ENCODE measurements around the gene TPCN1.
A peak's percentile ranks its signal among the peaks of the same experiment; 100 is the strongest.

The TPCN1 gene

DNA sequence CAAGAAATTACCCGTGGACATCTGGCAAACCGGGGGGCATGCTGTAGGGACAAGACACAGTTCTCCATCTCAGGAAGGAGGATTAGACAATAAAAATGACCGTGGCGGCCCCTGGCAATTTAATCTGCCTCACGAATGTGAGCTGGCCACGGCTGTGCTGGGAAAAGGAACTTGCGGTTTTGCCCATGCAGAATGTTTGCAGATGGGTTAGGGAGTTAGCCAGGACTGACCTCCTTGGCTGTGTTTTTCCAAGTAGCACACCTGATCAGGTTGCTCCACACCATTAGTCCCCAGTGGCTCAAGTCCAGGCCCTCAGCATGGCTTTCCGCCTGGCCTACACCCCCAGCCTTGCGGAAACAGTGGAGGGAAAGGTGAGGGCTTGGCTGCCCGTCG, 20.8 kb downstream of the TPCN1 start:
- peaks cover 0 to 98% (median 13%) of the 10 kb centered on the region in 11 experiments; a peak in 13 of 22 replicates for H4K20me1 ChIP-seq
- peak overlapping the region; percentile 58 to 98 (median 75); a peak in 20 of 22 replicates for H3K4me2 ChIP-seq
- peak overlapping the region in 3 of 11 experiments; percentile 4 to 56 (median 48); a peak in 4 of 22 replicates for H3K27ac ChIP-seq
- peak overlapping the region in 4 of 11 experiments; percentile 4 to 52 (median 20); a peak in 4 of 22 replicates for H3K9ac ChIP-seq
- H3K4me1 ChIP-seq = peaks cover 53 to 90% (median 60%) of the 10 kb centered on the region in 10 experiments
- peaks cover 0 to 92% (median 0%) of the 10 kb centered on the region in 11 experiments; a peak in 6 of 22 replicates for H3K36me3 ChIP-seq
- H3K27me3 ChIP-seq = peaks cover 0 to 36% (median 11%) of the 10 kb centered on the region in 11 experiments; a peak in 11 of 22 replicates
- no peak overlapping the region for H3K4me3 ChIP-seq
- H3K9me3 ChIP-seq (replicated peaks in 1 of 11) = no peaks in the 10 kb centered on the region
- no peak for TF ChIP-seq Cebpa-rat (IDR thresholded peaks at IDR 0.05)

GRCh38 chr12:113242560-113242959, 21.3 kb downstream of the TPCN1 start:
- H3K27me3 ChIP-seq = peaks cover 0 to 36% (median 11%) of the 10 kb centered on the region in 11 experiments; a peak in 11 of 22 replicates
- peak overlapping the region in 10 of 11 experiments; percentile 58 to 98 (median 77); a peak in 14 of 22 replicates for H3K4me2 ChIP-seq
- H3K9ac ChIP-seq = peak overlapping the region in 1 of 11 experiments; percentile 36; a peak in 1 of 22 replicates
- peaks cover 0 to 98% (median 13%) of the 10 kb centered on the region in 11 experiments; a peak in 13 of 22 replicates for H4K20me1 ChIP-seq
- no peak overlapping the region for H3K4me3 ChIP-seq
- peaks cover 47 to 90% (median 59%) of the 10 kb centered on the region in 10 experiments for H3K4me1 ChIP-seq
- TF ChIP-seq Cebpa-rat (IDR thresholded peaks at IDR 0.05) = no peak
- no peak overlapping the region for H3K27ac ChIP-seq
- H3K36me3 ChIP-seq = peaks cover 0 to 94% (median 0%) of the 10 kb centered on the region in 11 experiments; a peak in 6 of 22 replicates
- H3K9me3 ChIP-seq (replicated peaks in 1 of 11) = no peaks in the 10 kb centered on the region

DNA sequence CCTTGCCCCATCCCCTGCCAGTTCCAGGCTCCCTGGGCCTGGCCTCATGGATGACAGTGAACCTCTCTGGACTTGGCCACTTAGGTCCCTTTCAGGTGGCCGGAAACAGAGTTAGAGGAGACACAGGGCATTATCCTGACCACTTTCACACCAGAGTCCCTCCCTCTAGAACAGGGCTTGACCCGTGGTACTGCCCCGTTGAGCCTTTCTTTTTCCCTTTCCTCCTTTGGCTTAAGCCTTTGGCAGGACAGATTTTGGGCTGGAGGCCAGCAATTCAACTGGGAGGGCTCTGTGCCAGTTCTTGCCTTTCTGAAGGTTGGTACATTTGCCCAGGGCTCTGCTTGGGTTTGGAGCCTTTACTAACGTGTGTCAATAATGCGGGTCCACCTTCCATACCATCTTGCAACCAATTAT, 22.8 kb downstream of the TPCN1 start:
- H3K36me3 ChIP-seq = peaks cover 0 to 94% (median 0%) of the 10 kb centered on the region in 11 experiments; a peak in 6 of 22 replicates
- H4K20me1 ChIP-seq = peaks cover 0 to 99% (median 13%) of the 10 kb centered on the region in 11 experiments; a peak in 13 of 22 replicates
- H3K4me1 ChIP-seq = peaks cover 32 to 76% (median 45%) of the 10 kb centered on the region in 10 experiments
- no peak overlapping the region for H3K27ac ChIP-seq
- H3K4me3 ChIP-seq = no peak overlapping the region
- no peak overlapping the region for H3K9ac ChIP-seq
- no peak overlapping the region for H3K4me2 ChIP-seq
- H3K9me3 ChIP-seq (replicated peaks in 1 of 11) = no peaks in the 10 kb centered on the region
- peaks cover 0 to 24% (median 7%) of the 10 kb centered on the region in 11 experiments; a peak in 10 of 22 replicates for H3K27me3 ChIP-seq
- no peak for TF ChIP-seq Cebpa-rat (IDR thresholded peaks at IDR 0.05)

DNA sequence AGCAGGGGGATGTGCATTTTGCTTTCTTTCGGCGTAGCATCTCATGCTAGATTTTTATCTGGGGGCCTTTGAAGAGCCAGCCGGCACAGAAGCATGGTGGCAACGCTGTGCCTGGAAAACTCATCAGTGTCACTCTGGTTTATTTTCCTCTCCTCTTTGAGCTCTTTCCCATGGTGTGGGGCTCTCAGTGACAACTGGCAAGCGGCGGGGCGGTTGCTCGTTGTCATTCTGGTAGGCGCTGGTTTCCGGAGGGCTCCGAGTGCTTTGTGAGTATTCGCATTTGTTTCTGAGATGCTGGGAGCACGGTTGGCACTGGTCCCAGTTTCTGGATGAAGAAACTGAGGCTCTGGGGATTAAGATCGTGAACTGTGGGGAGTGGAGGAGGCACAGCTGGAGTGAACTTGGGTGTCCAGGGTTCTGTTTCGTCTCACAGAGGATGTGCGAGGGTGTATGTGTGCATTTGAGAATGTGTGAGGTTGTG, 23.3 kb downstream of the TPCN1 start:
- H3K4me1 ChIP-seq = peaks cover 28 to 71% (median 41%) of the 10 kb centered on the region in 10 experiments
- no peak for TF ChIP-seq Cebpa-rat (IDR thresholded peaks at IDR 0.05)
- H3K27me3 ChIP-seq = peaks cover 0 to 24% (median 7%) of the 10 kb centered on the region in 11 experiments; a peak in 10 of 22 replicates
- H3K27ac ChIP-seq = no peak overlapping the region
- no peak overlapping the region for H3K9ac ChIP-seq
- peaks cover 0 to 99% (median 12%) of the 10 kb centered on the region in 11 experiments; a peak in 13 of 22 replicates for H4K20me1 ChIP-seq
- H3K4me2 ChIP-seq = no peak overlapping the region
- no peak overlapping the region for H3K4me3 ChIP-seq
- H3K36me3 ChIP-seq = peaks cover 0 to 94% (median 0%) of the 10 kb centered on the region in 11 experiments; a peak in 6 of 22 replicates
- H3K9me3 ChIP-seq (replicated peaks in 1 of 11) = no peaks in the 10 kb centered on the region

- Histone ChIP-seq H4K20me1 (peaks cover 0 to 99% (median 8%) of the 10 kb centered on the region in 11 experiments; a peak in 12 of 22 replicates), H3K27ac (no peak overlapping the region), H3K4me3 (no peak overlapping the region), H3K4me2 (peak overlapping the region in 6 of 11 experiments; percentile 14 to 77 (median 64); a peak in 11 of 22 replicates), H3K27me3 (peaks cover 0 to 19% (median 6%) of the 10 kb centered on the region in 11 experiments; a peak in 10 of 22 replicates), H3K4me1 (peaks cover 14 to 57% (median 27%) of the 10 kb centered on the region in 10 experiments), H3K36me3 (peaks cover 0 to 98% (median 0%) of the 10 kb centered on the region in 11 experiments; a peak in 6 of 22 replicates), H3K9me3 (replicated peaks in 1 of 11) (no peaks in the 10 kb centered on the region), H3K9ac (peak overlapping the region in 2 of 11 experiments; percentile 4 to 11; a peak in 3 of 22 replicates)
- no peak for TF ChIP-seq Cebpa-rat (IDR thresholded peaks at IDR 0.05)
Measured at GRCh38 chr12:113245695-113246477, 24.6 kb downstream of the TPCN1 start.

DNA sequence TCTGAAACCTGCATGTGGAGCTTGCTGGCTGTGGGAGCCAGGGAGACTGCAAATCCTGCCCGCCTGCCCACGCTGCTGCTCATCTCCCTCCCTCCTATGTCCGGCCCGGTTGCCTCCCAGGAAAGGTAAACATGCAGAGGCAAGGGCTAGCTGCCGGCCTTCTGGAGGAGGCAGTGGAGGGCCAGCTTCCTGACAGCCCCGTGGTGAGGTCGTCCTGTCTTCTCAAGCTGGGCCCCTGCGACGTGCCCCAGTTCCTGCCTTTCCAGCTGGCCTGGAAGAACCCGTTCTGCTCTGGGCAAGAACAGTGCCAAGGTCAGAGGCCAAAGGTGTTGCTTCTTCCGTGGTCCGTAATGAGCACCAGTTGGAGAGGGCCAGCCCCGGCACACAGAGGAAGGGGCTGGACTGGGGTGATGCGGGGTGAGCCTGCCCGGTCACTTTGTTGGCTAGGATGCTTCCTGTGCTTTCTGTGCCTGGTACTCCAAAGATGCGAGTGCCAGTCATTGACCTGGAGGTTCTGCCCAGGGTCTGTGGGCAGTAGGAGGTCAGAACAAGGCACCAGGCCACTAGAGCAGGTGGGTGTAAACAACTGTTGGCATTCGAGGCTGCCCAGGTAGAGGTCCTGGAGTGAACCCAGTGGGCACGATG, 25.3 kb downstream of the TPCN1 start:
- Histone ChIP-seq H3K9ac (peak overlapping the region in 2 of 11 experiments; percentile 4 to 11; a peak in 2 of 22 replicates), H3K4me1 (peaks cover 7 to 50% (median 20%) of the 10 kb centered on the region in 10 experiments), H4K20me1 (peaks cover 0 to 99% (median 3%) of the 10 kb centered on the region in 11 experiments; a peak in 9 of 22 replicates), H3K27me3 (peaks cover 0 to 12% (median 3%) of the 10 kb centered on the region in 11 experiments; a peak in 8 of 22 replicates), H3K4me3 (no peak overlapping the region), H3K4me2 (peak overlapping the region in 6 of 11 experiments; percentile 14 to 77 (median 64); a peak in 11 of 22 replicates), H3K27ac (no peak overlapping the region), H3K36me3 (peaks cover 0 to 98% (median 0%) of the 10 kb centered on the region in 11 experiments; a peak in 6 of 22 replicates), H3K9me3 (replicated peaks in 1 of 11) (peaks cover 0 to 3% (median 0%) of the 10 kb centered on the region in 11 experiments; a peak in 2 of 22 replicates)
- TF ChIP-seq Cebpa-rat (IDR thresholded peaks at IDR 0.05) = no peak

GRCh38 chr12:113247123-113248050, 26.1 kb downstream of the TPCN1 start:
- H3K27me3 ChIP-seq = peaks cover 0 to 4% (median 0%) of the 10 kb centered on the region in 11 experiments; a peak in 3 of 22 replicates
- peaks cover 0 to 10% (median 2%) of the 10 kb centered on the region in 11 experiments; a peak in 11 of 22 replicates for H3K9me3 ChIP-seq (replicated peaks in 1 of 11)
- TF ChIP-seq Cebpa-rat (IDR thresholded peaks at IDR 0.05) = no peak
- H3K9ac ChIP-seq = peak overlapping the region in 1 of 11 experiments; percentile 4; a peak in 1 of 22 replicates
- no peak overlapping the region for H3K4me3 ChIP-seq
- H3K4me1 ChIP-seq = peaks cover 0 to 42% (median 12%) of the 10 kb centered on the region in 10 experiments; a peak in 11 of 20 replicates
- H3K4me2 ChIP-seq = peak overlapping the region in 6 of 11 experiments; percentile 14 to 77 (median 64); a peak in 10 of 22 replicates
- no peak overlapping the region for H3K27ac ChIP-seq
- H3K36me3 ChIP-seq = peaks cover 0 to 98% (median 0%) of the 10 kb centered on the region in 11 experiments; a peak in 6 of 22 replicates
- H4K20me1 ChIP-seq = peaks cover 0 to 99% (median 0%) of the 10 kb centered on the region in 11 experiments; a peak in 9 of 22 replicates

Measured in BLaER1 treated with 17β-estradiol and CSF1 and Interleukin-3, amounts not matched to agents 10 nM and 100 nM (cell line).